ENCODE measurements around the gene MAP2K3. TPM values are rescaled to one million over a fixed set of nuclear protein-coding genes. Genes with fewer than 3 reads are reported as not detected.
A peak's percentile ranks its signal among the peaks of the same experiment; 100 is the strongest.

MAP2K3 gene
- polyA plus RNA-seq, 1 donor (not counting 4 experiments of a cell fraction or from before 2014, with no cell fraction given), result 22.4 TPM

- Histone ChIP-seq H3K27ac (ENCODE audit: control insufficient read depth, insufficient read depth, low read length) (no peak overlapping the region), H3K9me3 (ENCODE audit: control insufficient read depth, low read depth, low read length) (peaks cover 3% of the 10 kb centered on the region), H3K9ac (ENCODE audit: control insufficient read depth, extremely low read depth, insufficient read depth, low read length) (no peak overlapping the region), H3K27me3 (ENCODE audit: control insufficient read depth, extremely low read depth, insufficient read depth, low read length) (no peaks in the 10 kb centered on the region), H3K9me1 (ENCODE audit: control insufficient read depth, extremely low read depth, insufficient read depth, low read length) (peaks cover 7% of the 10 kb centered on the region), H3K36me3 (ENCODE audit: control insufficient read depth in 2 of 2, extremely low read depth in 1 of 2, insufficient read depth in 2 of 2, low read length in 2 of 2) (peaks cover 15 to 26% of the 10 kb centered on the region in 2 experiments), H3K4me1 (ENCODE audit: control insufficient read depth, extremely low read depth, insufficient read depth, low read length) (peaks cover 17% of the 10 kb centered on the region), H3K4me2 (ENCODE audit: control insufficient read depth, extremely low read depth, insufficient read depth, low read depth, low read length) (no peak overlapping the region), H3K79me2 (ENCODE audit: control insufficient read depth, insufficient read depth, low read length) (peaks cover 89% of the 10 kb centered on the region), H3K4me3 (ENCODE audit: control insufficient read depth in 2 of 3, extremely low read depth in 1 of 3, insufficient read depth in 2 of 3, low read depth in 1 of 3, low read length in 3 of 3) (no peak overlapping the region), H4K20me1 (ENCODE audit: control insufficient read depth, extremely low read depth, insufficient read depth, low read length) (peaks cover 10% of the 10 kb centered on the region), H2AFZ (ENCODE audit: control insufficient read depth, low read length) (no peak overlapping the region)
- TF ChIP-seq EZH2 (IDR thresholded peaks at IDR 0.05; ENCODE audit: low read length) (no peak), CTCF (optimal IDR thresholded peaks at IDR 0.05 in 1 of 3, IDR thresholded peaks at IDR 0.05 in 1 of 3, conservative IDR thresholded peaks at IDR 0.05 in 1 of 3; ENCODE audit: extremely low read depth in 1 of 3, insufficient read depth in 2 of 3, low read length in 3 of 3) (no peak)
- dilution Hi-C loops (cut with MboI; ENCODE audit: extremely low pct_ligation_motif_present, low sequenced_read_pairs), result no loop called here
- no peak for FAIRE-seq
- no peak for DNase-seq (ENCODE audit: low read depth, low spot score)
Measured at GRCh38 chr17:21293831-21294210, 9.3 kb downstream of the MAP2K3 start.

GRCh38 chr17:21294321-21295035 is 10.0 kb downstream of the MAP2K3 start:
- dilution Hi-C loops (cut with MboI; ENCODE audit: extremely low pct_ligation_motif_present, low sequenced_read_pairs), result no loop called here
- FAIRE-seq, result no peak

More at GRCh38 chr17:21294321-21295035, 10.0 kb downstream of the MAP2K3 start:
- Histone ChIP-seq H4K20me1 (ENCODE audit: control insufficient read depth, extremely low read depth, insufficient read depth, low read length) (peaks cover 7% of the 10 kb centered on the region), H3K9me1 (ENCODE audit: control insufficient read depth, extremely low read depth, insufficient read depth, low read length) (peaks cover 7% of the 10 kb centered on the region), H3K27me3 (ENCODE audit: control insufficient read depth, extremely low read depth, insufficient read depth, low read length) (no peaks in the 10 kb centered on the region), H3K9me3 (ENCODE audit: control insufficient read depth, low read depth, low read length) (peaks cover 3% of the 10 kb centered on the region), H2AFZ (ENCODE audit: control insufficient read depth, low read length) (no peak overlapping the region), H3K79me2 (ENCODE audit: control insufficient read depth, insufficient read depth, low read length) (peaks cover 82% of the 10 kb centered on the region), H3K36me3 (ENCODE audit: control insufficient read depth in 2 of 2, extremely low read depth in 1 of 2, insufficient read depth in 2 of 2, low read length in 2 of 2) (peaks cover 19 to 32% of the 10 kb centered on the region in 2 experiments), H3K9ac (ENCODE audit: control insufficient read depth, extremely low read depth, insufficient read depth, low read length) (peak overlapping the region; percentile 55), H3K27ac (ENCODE audit: control insufficient read depth, insufficient read depth, low read length) (peak overlapping the region; percentile 63), H3K4me1 (ENCODE audit: control insufficient read depth, extremely low read depth, insufficient read depth, low read length) (peaks cover 12% of the 10 kb centered on the region), H3K4me2 (ENCODE audit: control insufficient read depth, extremely low read depth, insufficient read depth, low read depth, low read length) (no peak overlapping the region), H3K4me3 (ENCODE audit: control insufficient read depth in 2 of 3, extremely low read depth in 1 of 3, insufficient read depth in 2 of 3, low read depth in 1 of 3, low read length in 3 of 3) (no peak overlapping the region)
- no peak for DNase-seq (ENCODE audit: low read depth, low spot score)
- TF ChIP-seq EZH2 (IDR thresholded peaks at IDR 0.05; ENCODE audit: low read length) (no peak), CTCF (optimal IDR thresholded peaks at IDR 0.05 in 1 of 3, IDR thresholded peaks at IDR 0.05 in 1 of 3, conservative IDR thresholded peaks at IDR 0.05 in 1 of 3; ENCODE audit: extremely low read depth in 1 of 3, insufficient read depth in 2 of 3, low read length in 3 of 3) (no peak)
